NCI-H1092 (cell line): ENCODE data around the gene CCNQ.

Source experiments
- DNase-seq: peaks from one replicate; lab custom pipeline; 2025; lab: John Stamatoyannopoulos, UW

The CCNQ gene

GRCh38 chrX:153598541-153599191 is at the start of gene CCNQ:
Gene CCNQ, minus strand, starts transcription at chrX:153599139. Its CDS starts 66 bp downstream, at chrX:153599073.
- DNase-seq, result peak; percentile 16

GRCh38 chrX:153647461-153648357 is 48.8 kb upstream of the CCNQ start:
- no peak for DNase-seq

GRCh38 chrX:153646620-153647373 is 47.9 kb upstream of the CCNQ start, which contains the start of gene DUSP9:
Gene DUSP9, plus strand, starts transcription at chrX:153647203. Its CDS starts 751 bp downstream, at chrX:153647954.
- DNase-seq, result no peak

- no peak for DNase-seq
These were observed 47.1 kb upstream of the CCNQ start for GRCh38 chrX:153645921-153646488.

- no peak for DNase-seq
These were observed 46.2 kb upstream of the CCNQ start for GRCh38 chrX:153645151-153645550.

- DNase-seq, result no peak
These were observed 45.6 kb upstream of the CCNQ start for GRCh38 chrX:153644356-153645125.

GRCh38 chrX:153643431-153644351 is 44.8 kb upstream of the CCNQ start:
- DNase-seq, result no peak

- DNase-seq, result no peak
These were observed 43.9 kb upstream of the CCNQ start for GRCh38 chrX:153642655-153643430.

- DNase-seq, result no peak
These were observed 43.2 kb upstream of the CCNQ start for GRCh38 chrX:153642051-153642654.

- DNase-seq, result no peak
These were observed 42.7 kb upstream of the CCNQ start for GRCh38 chrX:153641627-153642026.

- no peak for DNase-seq
These were observed 42.0 kb upstream of the CCNQ start for GRCh38 chrX:153640736-153641575.

- no peak for DNase-seq
These were observed 41.2 kb upstream of the CCNQ start for GRCh38 chrX:153640045-153640686.

GRCh38 chrX:153639177-153640044 is 40.5 kb upstream of the CCNQ start:
- no peak for DNase-seq

- DNase-seq, result no peak
These were observed 39.7 kb upstream of the CCNQ start for GRCh38 chrX:153638436-153639176.

- DNase-seq, result no peak
These were observed 39.1 kb upstream of the CCNQ start for GRCh38 chrX:153638041-153638371.
